Parathyroid adenoma (tissue), 2 donors: ENCODE results near the gene AOAH.

ENCODE experiments used
- H2AFZ ChIP-seq: fragments of 300-600 bp; sonication (generic); one replicate; pipeline ENCODE4 v1.7.0; 2017; ENCODE audit warnings: antibody characterized with exemption, mild to moderate bottlenecking
- H3K27ac ChIP-seq: fragments of 300-600 bp; sonication (generic); one replicate; pipeline ENCODE4 v1.7.0; 2017
- H3K27me3 ChIP-seq: fragments of 300-600 bp; sonication (generic); one replicate; pipeline ENCODE4 v1.7.0; 2017; ENCODE audit warnings: low read length; ENCODE audit not compliant: control insufficient read depth, insufficient read depth
- H3K36me3 ChIP-seq: fragments of 300-600 bp; sonication (generic); one replicate; pipeline ENCODE4 v1.7.0; 2017; ENCODE audit warnings: low read length; ENCODE audit not compliant: control insufficient read depth, insufficient read depth
- H3K4me1 ChIP-seq: fragments of 300-600 bp; sonication (generic); one replicate; pipeline ENCODE4 v1.7.0; 2017; ENCODE audit warnings: control low read depth
- H3K4me2 ChIP-seq: fragments of 300-600 bp; sonication (generic); one replicate; pipeline ENCODE4 v1.7.0; 2017; ENCODE audit warnings: low read length
- H3K4me3 ChIP-seq: fragments of 300-600 bp; sonication (generic); one replicate; pipeline ENCODE4 v1.7.0; 2017; ENCODE audit warnings: low read depth, low read length
- H3K79me2 ChIP-seq: fragments of 300-600 bp; sonication (generic); one replicate; pipeline ENCODE4 v1.7.0; 2017; ENCODE audit warnings: control low read depth
- H3K9ac ChIP-seq: fragments of 300-600 bp; sonication (generic); one replicate; pipeline ENCODE4 v1.7.0; 2017; ENCODE audit warnings: mild to moderate bottlenecking
- H3K9me3 ChIP-seq: fragments of 300-600 bp; sonication (generic); one replicate; pipeline ENCODE4 v1.7.0; 2017; ENCODE audit warnings: low read length; ENCODE audit not compliant: control insufficient read depth
- TF ChIP-seq, protein P1 (sequence below): fragments of 300-600 bp; sonication (generic); IDR thresholded peaks from one replicate; pipeline ENCODE4 v1.7.0; 2017; ENCODE audit warnings: antibody characterized with exemption, mild to moderate bottlenecking
- donor health status: primary hyperparathyroidism.

Gene AOAH

DNA sequence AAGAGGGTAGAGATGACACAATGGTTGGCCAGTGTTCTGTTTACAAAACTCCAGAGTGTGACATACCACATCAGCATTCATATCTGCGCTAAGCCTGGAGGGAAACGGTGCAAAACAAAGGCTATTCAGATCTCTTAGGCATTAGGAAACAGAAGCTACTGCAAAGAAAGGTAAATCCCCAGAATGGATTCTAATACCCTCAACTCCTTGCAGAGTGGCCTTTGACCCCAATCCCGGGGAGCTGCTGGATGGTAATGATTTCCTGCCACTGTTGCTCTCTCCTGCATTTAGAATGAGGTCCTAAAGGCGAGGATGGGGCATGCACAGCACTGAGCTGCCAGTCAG lies 65.2 kb downstream of the AOAH start:
- Histone ChIP-seq H3K9ac (no peak overlapping the region), H3K4me2 (no peak overlapping the region), H3K36me3 (no peaks in the 10 kb centered on the region), H2AFZ (peak overlapping the region; percentile 43), H3K27me3 (no peaks in the 10 kb centered on the region), H3K27ac (peak overlapping the region; percentile 3), H3K4me1 (peaks cover 10% of the 10 kb centered on the region), H3K9me3 (no peaks in the 10 kb centered on the region), H3K79me2 (no peaks in the 10 kb centered on the region), H3K4me3 (no peak overlapping the region)
- TF ChIP-seq, protein P1, sequence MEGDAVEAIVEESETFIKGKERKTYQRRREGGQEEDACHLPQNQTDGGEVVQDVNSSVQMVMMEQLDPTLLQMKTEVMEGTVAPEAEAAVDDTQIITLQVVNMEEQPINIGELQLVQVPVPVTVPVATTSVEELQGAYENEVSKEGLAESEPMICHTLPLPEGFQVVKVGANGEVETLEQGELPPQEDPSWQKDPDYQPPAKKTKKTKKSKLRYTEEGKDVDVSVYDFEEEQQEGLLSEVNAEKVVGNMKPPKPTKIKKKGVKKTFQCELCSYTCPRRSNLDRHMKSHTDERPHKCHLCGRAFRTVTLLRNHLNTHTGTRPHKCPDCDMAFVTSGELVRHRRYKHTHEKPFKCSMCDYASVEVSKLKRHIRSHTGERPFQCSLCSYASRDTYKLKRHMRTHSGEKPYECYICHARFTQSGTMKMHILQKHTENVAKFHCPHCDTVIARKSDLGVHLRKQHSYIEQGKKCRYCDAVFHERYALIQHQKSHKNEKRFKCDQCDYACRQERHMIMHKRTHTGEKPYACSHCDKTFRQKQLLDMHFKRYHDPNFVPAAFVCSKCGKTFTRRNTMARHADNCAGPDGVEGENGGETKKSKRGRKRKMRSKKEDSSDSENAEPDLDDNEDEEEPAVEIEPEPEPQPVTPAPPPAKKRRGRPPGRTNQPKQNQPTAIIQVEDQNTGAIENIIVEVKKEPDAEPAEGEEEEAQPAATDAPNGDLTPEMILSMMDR, result no peak

DNA sequence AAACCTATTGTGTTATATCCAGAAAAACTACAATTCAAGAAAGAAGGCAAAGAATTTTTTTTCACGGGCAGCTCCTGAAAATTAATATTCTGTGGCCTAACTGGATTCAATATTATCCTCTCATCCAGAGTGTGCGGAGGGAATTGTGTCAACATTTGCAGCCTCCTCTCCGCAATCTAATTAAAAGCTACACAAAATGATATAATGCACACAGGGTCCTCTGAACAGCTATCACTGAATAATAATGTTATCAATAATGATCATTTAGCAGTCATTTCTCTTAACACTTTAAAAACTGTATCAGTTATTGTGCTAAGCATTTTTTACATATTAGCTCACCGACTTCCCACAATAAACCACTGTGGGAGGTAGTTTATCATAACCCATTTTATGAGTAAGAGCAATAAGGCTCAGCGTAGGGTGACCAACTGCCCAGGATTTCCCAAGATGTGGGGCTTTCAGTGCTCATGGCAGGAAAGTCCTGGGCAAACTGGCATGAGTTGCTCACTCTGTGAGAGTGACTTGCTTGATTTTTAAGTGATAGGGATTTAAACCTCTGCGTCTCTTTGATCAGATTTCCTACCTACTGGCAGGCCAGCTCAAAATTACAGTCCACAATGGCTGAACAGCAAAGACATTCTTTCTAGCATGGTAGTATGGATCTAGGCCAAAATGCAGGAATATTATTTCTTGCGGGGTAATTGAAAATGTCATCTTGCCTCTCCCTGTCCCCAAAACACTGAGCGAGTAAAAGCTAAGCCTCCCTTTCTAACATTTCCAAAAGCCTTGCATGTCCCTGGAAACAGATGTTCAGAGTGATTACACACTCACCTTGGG lies 65.7 kb downstream of the AOAH start:
- H3K4me1 ChIP-seq, result peaks cover 10% of the 10 kb centered on the region
- TF ChIP-seq, protein P1, result no peak
- H3K27me3 ChIP-seq, result no peaks in the 10 kb centered on the region
- no peak overlapping the region for H3K4me2 ChIP-seq
- H3K9ac ChIP-seq, result no peak overlapping the region
- H3K79me2 ChIP-seq, result no peaks in the 10 kb centered on the region
- peak overlapping the region; percentile 43 for H2AFZ ChIP-seq
- peak overlapping the region; percentile 3 for H3K27ac ChIP-seq
- H3K4me3 ChIP-seq, result no peak overlapping the region
- H3K9me3 ChIP-seq, result no peaks in the 10 kb centered on the region
- H3K36me3 ChIP-seq, result no peaks in the 10 kb centered on the region

DNA sequence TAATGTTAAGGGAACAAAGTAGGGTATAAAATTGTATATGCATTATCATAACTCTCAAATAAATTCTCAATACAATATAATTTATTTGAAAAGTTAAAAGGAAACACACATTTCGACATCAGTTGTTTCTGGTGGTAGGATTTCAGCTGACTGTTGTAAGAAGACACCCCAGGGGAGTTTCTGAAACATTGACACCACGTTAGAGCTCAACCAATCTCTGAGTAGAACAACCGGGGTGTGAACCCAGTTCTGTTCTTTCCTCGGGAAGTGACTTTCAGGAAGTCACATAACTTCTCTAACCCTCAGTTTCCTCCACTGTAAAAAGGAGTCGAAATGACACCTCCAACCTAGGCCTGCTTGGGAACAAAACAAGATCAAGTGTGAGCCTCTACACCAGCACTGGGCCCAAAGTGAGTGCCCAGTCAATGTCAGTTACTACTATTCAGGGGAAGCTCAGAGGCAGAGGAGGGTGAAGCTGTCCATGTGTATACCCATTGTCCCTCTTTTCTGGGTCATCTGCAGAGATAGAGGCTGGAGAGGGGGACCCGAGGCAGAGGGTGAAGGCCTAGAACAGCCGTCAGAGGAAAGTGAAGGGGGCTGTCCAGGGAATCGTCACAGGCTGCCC lies 67.1 kb downstream of the AOAH start:
- TF ChIP-seq, protein P1, result no peak
- peaks cover 10% of the 10 kb centered on the region for H3K4me1 ChIP-seq
- H3K9ac ChIP-seq, result no peak overlapping the region
- H3K79me2 ChIP-seq, result no peaks in the 10 kb centered on the region
- H3K27ac ChIP-seq, result no peak overlapping the region
- no peaks in the 10 kb centered on the region for H3K36me3 ChIP-seq
- H3K4me2 ChIP-seq, result no peak overlapping the region
- H3K4me3 ChIP-seq, result no peak overlapping the region
- H3K27me3 ChIP-seq, result no peaks in the 10 kb centered on the region
- no peak overlapping the region for H2AFZ ChIP-seq
- no peaks in the 10 kb centered on the region for H3K9me3 ChIP-seq

DNA sequence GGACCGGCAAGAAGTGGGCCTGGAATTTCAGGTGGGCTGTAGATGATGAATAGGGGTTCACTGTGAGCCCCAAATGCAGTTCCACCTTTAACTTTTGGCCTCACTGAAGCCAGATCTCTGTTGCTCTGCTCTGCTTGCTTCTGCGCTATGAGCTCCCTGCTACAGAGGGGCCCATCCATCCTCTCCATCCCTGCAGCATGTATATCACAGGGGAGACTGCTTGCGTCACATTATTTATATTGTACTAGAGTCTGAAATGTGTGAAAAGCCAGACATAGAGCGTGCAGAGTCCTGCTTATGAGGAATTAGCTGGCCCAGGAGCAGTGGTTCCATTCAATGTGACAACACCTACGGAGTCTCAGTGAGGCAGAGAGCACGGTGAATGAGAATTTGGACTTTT lies 69.9 kb downstream of the AOAH start:
- TF ChIP-seq, protein P1, result no peak
- Histone ChIP-seq H3K36me3 (no peaks in the 10 kb centered on the region), H3K4me1 (peaks cover 10% of the 10 kb centered on the region), H2AFZ (no peak overlapping the region), H3K27me3 (no peaks in the 10 kb centered on the region), H3K79me2 (no peaks in the 10 kb centered on the region), H3K9me3 (no peaks in the 10 kb centered on the region), H3K27ac (no peak overlapping the region), H3K4me3 (no peak overlapping the region), H3K9ac (no peak overlapping the region), H3K4me2 (no peak overlapping the region)
